Measurements from ENCODE around the gene STK38.

The STK38 gene

DNA sequence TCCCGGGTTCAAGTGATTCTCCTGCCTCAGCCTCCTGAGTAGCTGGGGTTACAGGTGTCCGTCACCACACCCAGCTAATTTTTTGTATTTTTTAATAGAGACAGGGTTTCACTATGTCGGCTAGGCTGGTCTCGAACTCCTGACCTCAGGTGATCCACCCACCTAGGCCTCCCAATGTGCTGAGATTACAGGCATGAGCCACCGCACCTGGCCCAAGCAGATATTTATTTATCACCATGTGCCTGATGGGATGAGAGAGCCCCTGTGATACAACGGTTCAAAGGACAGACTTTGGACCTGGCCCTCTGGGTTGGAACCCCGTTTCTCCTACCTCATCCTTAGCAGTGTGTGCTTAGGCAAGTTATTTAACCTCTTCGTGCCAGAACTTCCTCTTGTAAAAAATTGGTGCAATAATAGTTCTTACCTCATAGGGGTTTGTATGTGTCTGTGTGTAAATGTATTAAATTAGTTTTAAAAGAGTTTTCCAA, 19.2 kb upstream of the STK38 start:
- H3K36me3 ChIP-seq (ENCODE audit: control insufficient read depth in 1 of 2, insufficient read depth in 2 of 2, low read length in 2 of 2), result no peaks in the 10 kb centered on the region
- H3K9ac ChIP-seq (ENCODE audit: low read depth in 1 of 2, low read length in 2 of 2), result no peak overlapping the region
- H3K9me3 ChIP-seq (ENCODE audit: control insufficient read depth in 1 of 2, low read length in 2 of 2), result no peaks in the 10 kb centered on the region
- no peak overlapping the region for H3K4me3 ChIP-seq (ENCODE audit: low read depth in 1 of 2, low read length in 2 of 2)
- no peaks in the 10 kb centered on the region for H3K27me3 ChIP-seq (ENCODE audit: control insufficient read depth in 1 of 2, insufficient read depth in 2 of 2, low read length in 2 of 2)
- no peak overlapping the region for H3K27ac ChIP-seq (ENCODE audit: low read depth, low read length)
- no peaks in the 10 kb centered on the region for H3K4me1 ChIP-seq (ENCODE audit: control insufficient read depth in 1 of 2, insufficient read depth in 2 of 2, low read length in 2 of 2)

DNA sequence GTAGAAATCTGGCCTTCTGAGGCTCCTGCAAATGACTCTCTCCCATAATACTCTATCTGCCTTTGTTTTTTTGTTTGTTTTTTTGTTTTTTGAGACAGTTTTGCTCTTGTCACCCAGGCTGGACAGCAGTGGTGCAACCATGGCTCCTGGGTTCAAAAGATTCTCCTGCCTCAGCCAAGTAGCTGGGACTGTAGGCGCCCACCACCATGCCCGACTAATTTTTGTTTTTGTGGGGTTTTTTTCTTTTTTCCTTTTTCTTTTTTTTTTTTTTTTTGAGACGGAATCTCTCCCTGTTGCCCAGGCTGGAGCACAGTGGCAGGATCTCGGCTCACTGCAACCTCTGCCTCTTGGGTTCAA, 16.6 kb upstream of the STK38 start:
- Histone ChIP-seq H3K27me3 (ENCODE audit: control insufficient read depth in 1 of 2, insufficient read depth in 2 of 2, low read length in 2 of 2) (no peaks in the 10 kb centered on the region), H3K36me3 (ENCODE audit: control insufficient read depth in 1 of 2, insufficient read depth in 2 of 2, low read length in 2 of 2) (no peaks in the 10 kb centered on the region), H3K27ac (ENCODE audit: low read depth, low read length) (no peak overlapping the region), H3K4me1 (ENCODE audit: control insufficient read depth in 1 of 2, insufficient read depth in 2 of 2, low read length in 2 of 2) (no peaks in the 10 kb centered on the region), H3K9me3 (ENCODE audit: control insufficient read depth in 1 of 2, low read length in 2 of 2) (no peaks in the 10 kb centered on the region), H3K4me3 (ENCODE audit: low read depth in 1 of 2, low read length in 2 of 2) (no peak overlapping the region), H3K9ac (ENCODE audit: low read depth in 1 of 2, low read length in 2 of 2) (no peak overlapping the region)

GRCh38 chr6:36563237-36563927, 16.1 kb upstream of the STK38 start:
- no peak overlapping the region for H3K27ac ChIP-seq (ENCODE audit: low read depth, low read length)
- no peaks in the 10 kb centered on the region for H3K9me3 ChIP-seq (ENCODE audit: control insufficient read depth in 1 of 2, low read length in 2 of 2)

DNA sequence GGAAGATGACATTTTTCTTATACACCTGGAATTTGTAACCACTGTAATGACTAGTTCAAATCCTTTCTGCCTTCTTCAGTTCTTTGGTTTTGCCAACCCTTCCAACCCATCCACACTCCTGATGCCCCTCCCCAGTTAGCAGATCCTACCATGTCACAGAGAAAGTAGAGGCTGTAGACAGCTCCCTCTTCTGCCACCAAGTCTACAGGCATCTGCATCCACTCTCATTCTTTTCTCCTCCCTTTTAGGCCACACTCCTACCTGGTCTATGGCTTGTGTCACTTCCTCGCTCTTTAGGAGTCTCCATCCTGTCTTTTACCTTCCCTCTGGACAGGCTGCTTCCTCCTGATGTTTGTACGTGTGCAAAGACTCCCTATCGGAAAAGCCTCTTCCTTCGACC, 13.5 kb upstream of the STK38 start:
- no peak overlapping the region for H3K27ac ChIP-seq (ENCODE audit: low read depth, low read length)
- no peaks in the 10 kb centered on the region for H3K4me1 ChIP-seq (ENCODE audit: control insufficient read depth in 1 of 2, insufficient read depth in 2 of 2, low read length in 2 of 2)
- H3K27me3 ChIP-seq (ENCODE audit: control insufficient read depth in 1 of 2, insufficient read depth in 2 of 2, low read length in 2 of 2), result no peaks in the 10 kb centered on the region
- H3K36me3 ChIP-seq (ENCODE audit: control insufficient read depth in 1 of 2, insufficient read depth in 2 of 2, low read length in 2 of 2), result no peaks in the 10 kb centered on the region
- no peak overlapping the region for H3K9ac ChIP-seq (ENCODE audit: low read depth in 1 of 2, low read length in 2 of 2)
- no peak overlapping the region for H3K4me3 ChIP-seq (ENCODE audit: low read depth in 1 of 2, low read length in 2 of 2)
- H3K9me3 ChIP-seq (ENCODE audit: control insufficient read depth in 1 of 2, low read length in 2 of 2), result no peaks in the 10 kb centered on the region

More at GRCh38 chr6:36563237-36563927, 16.1 kb upstream of the STK38 start:
- no peaks in the 10 kb centered on the region for H3K27me3 ChIP-seq (ENCODE audit: control insufficient read depth in 1 of 2, insufficient read depth in 2 of 2, low read length in 2 of 2)
- H3K36me3 ChIP-seq (ENCODE audit: control insufficient read depth in 1 of 2, insufficient read depth in 2 of 2, low read length in 2 of 2), result no peaks in the 10 kb centered on the region
- no peak overlapping the region for H3K4me3 ChIP-seq (ENCODE audit: low read depth in 1 of 2, low read length in 2 of 2)
- H3K4me1 ChIP-seq (ENCODE audit: control insufficient read depth in 1 of 2, insufficient read depth in 2 of 2, low read length in 2 of 2), result no peaks in the 10 kb centered on the region
- H3K9ac ChIP-seq (ENCODE audit: low read depth in 1 of 2, low read length in 2 of 2), result no peak overlapping the region

DNA sequence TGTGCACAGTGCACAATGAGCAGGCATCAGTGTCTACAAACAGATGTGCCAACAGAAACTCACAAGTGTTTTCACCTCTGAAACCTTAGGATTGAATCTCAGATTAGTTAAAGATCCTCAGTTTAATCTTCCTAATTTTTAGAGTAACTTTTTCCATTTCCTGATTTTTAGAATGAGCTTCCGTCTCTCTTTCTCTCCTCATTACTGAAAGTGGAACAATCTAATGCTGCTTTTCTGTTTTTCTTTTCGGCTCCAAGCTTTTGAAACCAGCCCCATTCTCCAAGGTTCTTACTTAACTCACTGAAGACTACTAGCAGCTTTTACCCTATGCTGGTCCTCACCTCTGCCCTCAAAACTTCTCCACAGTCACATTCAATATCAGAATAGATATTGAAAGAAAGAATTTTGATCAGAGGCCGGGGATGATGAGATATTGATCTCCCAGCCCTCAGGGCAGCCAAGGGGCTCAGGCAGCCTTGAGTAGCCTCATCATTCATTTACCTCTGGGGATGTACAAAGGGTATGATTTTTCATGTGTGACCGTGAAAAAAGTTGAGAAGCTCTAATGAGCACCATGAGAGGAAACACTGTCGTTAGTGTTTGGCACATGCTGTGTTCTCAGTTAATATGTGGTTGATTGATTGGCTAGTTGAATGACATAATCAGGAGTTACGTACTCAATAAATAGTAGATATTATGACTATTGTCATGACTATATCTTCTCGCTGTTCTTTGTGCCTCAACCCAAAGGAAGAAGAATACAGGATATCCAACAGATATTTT, 11.9 kb upstream of the STK38 start:
- H3K27ac ChIP-seq (ENCODE audit: low read depth, low read length), result no peak overlapping the region
- no peak overlapping the region for H3K9ac ChIP-seq (ENCODE audit: low read depth in 1 of 2, low read length in 2 of 2)
- no peaks in the 10 kb centered on the region for H3K36me3 ChIP-seq (ENCODE audit: control insufficient read depth in 1 of 2, insufficient read depth in 2 of 2, low read length in 2 of 2)
- no peaks in the 10 kb centered on the region for H3K9me3 ChIP-seq (ENCODE audit: control insufficient read depth in 1 of 2, low read length in 2 of 2)
- no peaks in the 10 kb centered on the region for H3K4me1 ChIP-seq (ENCODE audit: control insufficient read depth in 1 of 2, insufficient read depth in 2 of 2, low read length in 2 of 2)
- no peaks in the 10 kb centered on the region for H3K27me3 ChIP-seq (ENCODE audit: control insufficient read depth in 1 of 2, insufficient read depth in 2 of 2, low read length in 2 of 2)
- H3K4me3 ChIP-seq (ENCODE audit: low read depth in 1 of 2, low read length in 2 of 2), result no peak overlapping the region

DNA sequence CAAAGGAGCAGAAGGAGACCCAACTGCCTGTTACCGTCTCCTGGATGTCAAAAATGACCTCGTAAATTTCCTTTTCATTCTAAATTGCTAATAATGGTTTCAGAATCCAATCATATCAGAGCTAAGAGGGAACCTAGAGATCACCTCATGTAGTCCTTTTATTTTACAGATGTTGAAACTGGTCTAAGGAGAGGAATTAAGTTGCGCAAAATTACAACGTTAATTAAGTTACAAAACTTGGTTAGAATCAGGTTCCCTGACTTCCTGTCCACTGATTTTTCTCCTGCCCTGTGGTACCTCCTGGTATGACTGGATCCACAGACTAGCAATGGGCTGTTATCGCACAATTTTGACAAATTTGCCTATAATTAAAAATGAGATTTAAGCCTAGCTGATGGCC, 9.0 kb upstream of the STK38 start:
- H3K27ac ChIP-seq (ENCODE audit: low read depth, low read length), result no peak overlapping the region
- no peaks in the 10 kb centered on the region for H3K4me1 ChIP-seq (ENCODE audit: control insufficient read depth in 1 of 2, insufficient read depth in 2 of 2, low read length in 2 of 2)
- H3K36me3 ChIP-seq (ENCODE audit: control insufficient read depth in 1 of 2, insufficient read depth in 2 of 2, low read length in 2 of 2), result no peaks in the 10 kb centered on the region
- no peak overlapping the region for H3K9ac ChIP-seq (ENCODE audit: low read depth in 1 of 2, low read length in 2 of 2)
- H3K4me3 ChIP-seq (ENCODE audit: low read depth in 1 of 2, low read length in 2 of 2), result no peak overlapping the region
- no peaks in the 10 kb centered on the region for H3K9me3 ChIP-seq (ENCODE audit: control insufficient read depth in 1 of 2, low read length in 2 of 2)
- H3K27me3 ChIP-seq (ENCODE audit: control insufficient read depth in 1 of 2, insufficient read depth in 2 of 2, low read length in 2 of 2), result no peaks in the 10 kb centered on the region

GRCh38 chr6:36555750-36556252, 8.5 kb upstream of the STK38 start:
- H3K27ac ChIP-seq (ENCODE audit: low read depth, low read length), result no peak overlapping the region

GRCh38 chr6:36550473-36551000, 3.3 kb upstream of the STK38 start:
- no peak overlapping the region for H3K4me3 ChIP-seq (ENCODE audit: low read depth in 1 of 2, low read length in 2 of 2)
- H3K9me3 ChIP-seq (ENCODE audit: control insufficient read depth in 1 of 2, low read length in 2 of 2), result no peaks in the 10 kb centered on the region
- H3K27ac ChIP-seq (ENCODE audit: low read depth, low read length), result no peak overlapping the region
- peaks cover 2 to 15% of the 10 kb centered on the region in 2 donors for H3K4me1 ChIP-seq (ENCODE audit: control insufficient read depth in 1 of 2, insufficient read depth in 2 of 2, low read length in 2 of 2)
- H3K36me3 ChIP-seq (ENCODE audit: control insufficient read depth in 1 of 2, insufficient read depth in 2 of 2, low read length in 2 of 2), result no peaks in the 10 kb centered on the region
- H3K9ac ChIP-seq (ENCODE audit: low read depth in 1 of 2, low read length in 2 of 2), result no peak overlapping the region
- H3K27me3 ChIP-seq (ENCODE audit: control insufficient read depth in 1 of 2, insufficient read depth in 2 of 2, low read length in 2 of 2), result no peaks in the 10 kb centered on the region

More at GRCh38 chr6:36555750-36556252, 8.5 kb upstream of the STK38 start:
- H3K27me3 ChIP-seq (ENCODE audit: control insufficient read depth in 1 of 2, insufficient read depth in 2 of 2, low read length in 2 of 2), result no peaks in the 10 kb centered on the region
- H3K4me1 ChIP-seq (ENCODE audit: control insufficient read depth in 1 of 2, insufficient read depth in 2 of 2, low read length in 2 of 2), result no peaks in the 10 kb centered on the region
- H3K36me3 ChIP-seq (ENCODE audit: control insufficient read depth in 1 of 2, insufficient read depth in 2 of 2, low read length in 2 of 2), result no peaks in the 10 kb centered on the region
- no peaks in the 10 kb centered on the region for H3K9me3 ChIP-seq (ENCODE audit: control insufficient read depth in 1 of 2, low read length in 2 of 2)
- no peak overlapping the region for H3K9ac ChIP-seq (ENCODE audit: low read depth in 1 of 2, low read length in 2 of 2)
- H3K4me3 ChIP-seq (ENCODE audit: low read depth in 1 of 2, low read length in 2 of 2), result no peak overlapping the region

DNA sequence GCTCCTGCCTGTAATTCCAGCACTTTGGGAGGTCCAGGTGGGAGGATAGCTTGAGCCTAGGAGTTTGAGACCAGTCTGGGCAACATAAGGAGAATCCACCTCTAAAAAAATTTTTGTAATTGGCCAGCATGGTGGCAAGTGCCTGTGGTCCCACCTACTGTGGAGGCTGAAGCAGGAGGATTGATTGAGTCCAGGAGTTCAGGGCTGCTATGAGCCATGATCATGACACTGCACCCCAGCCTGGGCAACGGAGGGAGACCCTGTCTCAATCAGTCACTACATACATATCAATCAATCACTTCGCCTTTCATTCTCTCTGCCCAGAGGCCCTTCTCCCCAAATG, 1.1 kb upstream of the STK38 start:
- no peak overlapping the region for H3K9ac ChIP-seq (ENCODE audit: low read depth in 1 of 2, low read length in 2 of 2)
- no peak overlapping the region for H3K27ac ChIP-seq (ENCODE audit: low read depth, low read length)
- no peaks in the 10 kb centered on the region for H3K9me3 ChIP-seq (ENCODE audit: control insufficient read depth in 1 of 2, low read length in 2 of 2)

More for the DNA sequence above, 1.1 kb upstream of the STK38 start:
- peaks cover 14 to 25% of the 10 kb centered on the region in 2 donors for H3K4me1 ChIP-seq (ENCODE audit: control insufficient read depth in 1 of 2, insufficient read depth in 2 of 2, low read length in 2 of 2)
- H3K36me3 ChIP-seq (ENCODE audit: control insufficient read depth in 1 of 2, insufficient read depth in 2 of 2, low read length in 2 of 2), result no peaks in the 10 kb centered on the region
- no peak overlapping the region for H3K4me3 ChIP-seq (ENCODE audit: low read depth in 1 of 2, low read length in 2 of 2)
- H3K27me3 ChIP-seq (ENCODE audit: control insufficient read depth in 1 of 2, insufficient read depth in 2 of 2, low read length in 2 of 2), result no peaks in the 10 kb centered on the region
